ENCODE results near the gene FBXO7. TPM values are rescaled to one million over a fixed set of nuclear protein-coding genes. Genes with fewer than 3 reads are reported as not detected.
"Not testable (repeated sequence)": the region's sequence is repeated elsewhere in the genome, so short reads cannot be mapped to it uniquely, and the experiment has no call there.

The FBXO7 gene
- polyA plus RNA-seq (ENCODE audit: insufficient read depth in 1 of 5, insufficient read length in 5 of 5, low replicate concordance in 1 of 5): 100 to 1,000 TPM; 100 to 127 (median 110) TPM
- long read RNA-seq, donor 1, transcript FBXO7-204 (9 exons, 1,921 nt): minor isoform, 7 of 113 reads
- long read RNA-seq, donor 1, transcript FBXO7-202 (9 exons, 1,888 nt): minor isoform, 9 of 113 reads
- long read RNA-seq, donor 1, transcript FBXO7-201 (9 exons, 2,195 nt): major isoform, 17 of 113 reads
- long read RNA-seq, donor 1, partial matches to known transcripts: 77 of 113 reads
- long read RNA-seq, donor 1, other reads (novel, unspliced or antisense): 0 of 113 reads
- long read RNA-seq, donor 2, transcript FBXO7-201 (9 exons, 2,195 nt): major isoform, 14 of 27 reads
- long read RNA-seq, donor 2, transcript FBXO7-204 (9 exons, 1,921 nt): minor isoform, 8 of 27 reads
- long read RNA-seq, donor 2, partial matches to known transcripts: 0 of 27 reads
- long read RNA-seq, donor 2, other reads (novel, unspliced or antisense): 0 of 27 reads
- long read RNA-seq, donor 3, transcript FBXO7-201 (9 exons, 2,195 nt): major isoform, 15 of 96 reads
- long read RNA-seq, donor 3, transcript FBXO7-202 (9 exons, 1,888 nt): minor isoform, 8 of 96 reads
- long read RNA-seq, donor 3, partial matches to known transcripts: 68 of 96 reads
- long read RNA-seq, donor 3, other reads (novel, unspliced or antisense): 0 of 96 reads
- long read RNA-seq, donor 4, transcript FBXO7-201 (9 exons, 2,195 nt): major isoform, 12 of 48 reads
- long read RNA-seq, donor 4, partial matches to known transcripts: 29 of 48 reads
- long read RNA-seq, donor 4, other reads (novel, unspliced or antisense): 0 of 48 reads
- long read RNA-seq, donor 5, transcript FBXO7-202 (9 exons, 1,888 nt): major isoform, 17 of 66 reads
- long read RNA-seq, donor 5, transcript FBXO7-204 (9 exons, 1,921 nt): minor isoform, 8 of 66 reads
- long read RNA-seq, donor 5, transcript FBXO7-201 (9 exons, 2,195 nt): major isoform, 17 of 66 reads
- long read RNA-seq, donor 5, partial matches to known transcripts: 24 of 66 reads
- long read RNA-seq, donor 5, other reads (novel, unspliced or antisense): 0 of 66 reads
- long read RNA-seq, donor 6, transcript FBXO7-201 (9 exons, 2,195 nt): major isoform, 16 of 66 reads
- long read RNA-seq, donor 6, transcript FBXO7-202 (9 exons, 1,888 nt): minor isoform, 5 of 66 reads
- long read RNA-seq, donor 6, transcript FBXO7-204 (9 exons, 1,921 nt): minor isoform, 7 of 66 reads
- long read RNA-seq, donor 6, partial matches to known transcripts: 35 of 66 reads
- long read RNA-seq, donor 6, other reads (novel, unspliced or antisense): 0 of 66 reads
- long read RNA-seq, donor 7, transcript FBXO7-201 (9 exons, 2,195 nt): major isoform, 22 of 38 reads
- long read RNA-seq, donor 7, transcript FBXO7-204 (9 exons, 1,921 nt): minor isoform, 5 of 38 reads
- long read RNA-seq, donor 7, transcript FBXO7-202 (9 exons, 1,888 nt): minor isoform, 8 of 38 reads
- long read RNA-seq, donor 7, partial matches to known transcripts: 0 of 38 reads
- long read RNA-seq, donor 7, other reads (novel, unspliced or antisense): 0 of 38 reads
- long read RNA-seq, donor 8, transcript FBXO7-201 (9 exons, 2,195 nt): major isoform, 8 of 32 reads
- long read RNA-seq, donor 8, partial matches to known transcripts: 22 of 32 reads
- long read RNA-seq, donor 8, other reads (novel, unspliced or antisense): 0 of 32 reads

- peak; percentile 92 to 93 for DNase-seq
These were observed at the start of gene FBXO7 for GRCh38 chr22:32474635-32475467. FBXO7 (plus strand) TSS chr22:32474811; CDS start chr22:32475003, 192 bp downstream.

GRCh38 chr22:32426881-32427280, 47.7 kb upstream of the FBXO7 start:
- DNase-seq: no peak

GRCh38 chr22:32430352-32430751, 44.3 kb upstream of the FBXO7 start:
- no peak for DNase-seq

GRCh38 chr22:32444068-32444467, 30.5 kb upstream of the FBXO7 start:
- no peak for DNase-seq

- no peak for DNase-seq
These were observed 28.3 kb upstream of the FBXO7 start for GRCh38 chr22:32446321-32446720.

- DNase-seq: peak; percentile 68 to 73
These were observed 25.6 kb upstream of the FBXO7 start for GRCh38 chr22:32448980-32449379.

- no peak for DNase-seq
These were observed 17.6 kb upstream of the FBXO7 start for GRCh38 chr22:32457031-32457430.

- DNase-seq: no peak
These were observed 12.2 kb upstream of the FBXO7 start for GRCh38 chr22:32462452-32462851.

- no peak for DNase-seq
These were observed 8.9 kb upstream of the FBXO7 start for GRCh38 chr22:32465661-32466060.

GRCh38 chr22:32466496-32466895, 8.1 kb upstream of the FBXO7 start:
- no peak for DNase-seq

- no peak for DNase-seq
These were observed 4.8 kb upstream of the FBXO7 start for GRCh38 chr22:32469799-32470212.

GRCh38 chr22:32473388-32473952, 1.1 kb upstream of the FBXO7 start:
- peak in 1 of 2 donors; percentile 40 for DNase-seq

- DNase-seq: peak in 1 of 2 donors; percentile 38
These were observed 928 bp downstream of the FBXO7 start for GRCh38 chr22:32475468-32476010.

GRCh38 chr22:32476281-32477195, 1.9 kb downstream of the FBXO7 start:
- no peak for DNase-seq

GRCh38 chr22:32477596-32477995, 3.0 kb downstream of the FBXO7 start:
- DNase-seq: no peak

GRCh38 chr22:32478552-32478951, 3.9 kb downstream of the FBXO7 start:
- not testable (repeated sequence) for DNase-seq

GRCh38 chr22:32478994-32479393, 4.4 kb downstream of the FBXO7 start:
- DNase-seq: no peak

GRCh38 chr22:32480238-32480637, 5.6 kb downstream of the FBXO7 start:
- no peak for DNase-seq
